GM19025 (cell line): ENCODE results near the gene PNPLA7.
"Not testable (repeated sequence)": the region's sequence is repeated elsewhere in the genome, so short reads cannot be mapped to it uniquely, and the experiment has no call there.

Experiments used
- ATAC-seq: cut with Tn5 transposase; IDR thresholded peaks from one replicate; pipeline ENCODE4 v1.9.1; 2021; ENCODE audit warnings: mild to moderate bottlenecking, low read depth, moderate library complexity; ENCODE audit not compliant: unreplicated experiment

The PNPLA7 gene

GRCh38 chr9:137516144-137516917 is 33.9 kb downstream of the PNPLA7 start:
- ATAC-seq, result no peak

- ATAC-seq, result no peak
Measured at GRCh38 chr9:137515338-137515724, 34.9 kb downstream of the PNPLA7 start.

GRCh38 chr9:137514691-137515337 is 35.4 kb downstream of the PNPLA7 start:
- ATAC-seq, result no peak

- ATAC-seq, result not testable (repeated sequence)
Measured at GRCh38 chr9:137513801-137514570, 36.2 kb downstream of the PNPLA7 start.

- ATAC-seq, result not testable (repeated sequence)
Measured at GRCh38 chr9:137513136-137513535, 37.1 kb downstream of the PNPLA7 start.

- ATAC-seq, result no peak
Measured at GRCh38 chr9:137511758-137512463, 38.3 kb downstream of the PNPLA7 start.

GRCh38 chr9:137511126-137511525 is 39.1 kb downstream of the PNPLA7 start:
- ATAC-seq, result not testable (repeated sequence)

GRCh38 chr9:137509198-137509597 is 41.0 kb downstream of the PNPLA7 start:
- no peak for ATAC-seq

- ATAC-seq, result no peak
Measured at GRCh38 chr9:137506702-137507171, 43.5 kb downstream of the PNPLA7 start.

GRCh38 chr9:137506274-137506673 is 43.9 kb downstream of the PNPLA7 start:
- no peak for ATAC-seq

GRCh38 chr9:137505421-137506140 is 44.6 kb downstream of the PNPLA7 start:
- no peak for ATAC-seq

GRCh38 chr9:137504432-137504777 is 45.8 kb downstream of the PNPLA7 start:
- no peak for ATAC-seq

GRCh38 chr9:137502008-137502911 is 47.9 kb downstream of the PNPLA7 start:
- ATAC-seq, result no peak

- ATAC-seq, result no peak
Measured at GRCh38 chr9:137501457-137501856, 48.7 kb downstream of the PNPLA7 start.

GRCh38 chr9:137500666-137501397 is 49.4 kb downstream of the PNPLA7 start:
- ATAC-seq, result no peak

GRCh38 chr9:137499858-137500661 is 50.1 kb downstream of the PNPLA7 start:
- no peak for ATAC-seq

GRCh38 chr9:137499416-137499815 is 50.8 kb downstream of the PNPLA7 start:
- ATAC-seq, result no peak
